Caki2 (cell line): ENCODE results near the gene ING3. TPM values are rescaled to one million over a fixed set of nuclear protein-coding genes. Genes with fewer than 3 reads are reported as not detected.

Experiments used
- DNase-seq: peaks from one replicate; pipeline ENCODE4 v3.0.0-alpha.2; 2015; ENCODE audit warnings: low read depth
- in situ Hi-C: cut with HindIII; loops from 2 replicates; pipeline ENCODE4 v1.10.0; 2016; ENCODE audit warnings: low sequenced_read_pairs, low pct_unique_long_range_greater_than_20kb, mixed read lengths
- total RNA-seq: library from RNA; depleted of rRNA; stranded (reverse); fragments of >200 nt; shearing (Covaris generic); gene quantifications from 2 replicates; pipeline ENCODE4 v1.2.3, GENCODE V29; 2014; ENCODE audit warnings: low replicate concordance

ING3 gene
- total RNA-seq, 1 experiment from 2014 or later: 13.2 TPM

DNA sequence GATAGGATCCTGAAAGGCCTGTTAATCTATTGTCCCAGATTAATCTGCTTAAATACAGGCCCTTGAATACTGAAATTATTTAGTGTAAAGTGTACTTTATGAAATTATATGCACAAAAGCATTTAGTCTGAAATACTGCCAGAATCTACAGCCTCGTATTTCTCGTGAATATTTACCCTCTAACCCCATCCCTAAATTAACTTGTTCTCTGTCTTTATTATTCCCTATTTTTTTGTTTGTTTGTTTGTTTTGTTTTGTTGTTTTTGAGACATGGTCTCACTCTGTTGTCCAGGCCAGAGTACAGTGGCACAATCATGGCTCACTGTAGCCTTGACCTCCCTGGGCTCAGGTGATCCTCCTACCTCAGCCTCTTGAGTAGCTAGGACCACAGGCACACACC is 35.3 kb downstream of the ING3 start:
- in situ Hi-C loops: no loop called here
- no peak for DNase-seq

DNA sequence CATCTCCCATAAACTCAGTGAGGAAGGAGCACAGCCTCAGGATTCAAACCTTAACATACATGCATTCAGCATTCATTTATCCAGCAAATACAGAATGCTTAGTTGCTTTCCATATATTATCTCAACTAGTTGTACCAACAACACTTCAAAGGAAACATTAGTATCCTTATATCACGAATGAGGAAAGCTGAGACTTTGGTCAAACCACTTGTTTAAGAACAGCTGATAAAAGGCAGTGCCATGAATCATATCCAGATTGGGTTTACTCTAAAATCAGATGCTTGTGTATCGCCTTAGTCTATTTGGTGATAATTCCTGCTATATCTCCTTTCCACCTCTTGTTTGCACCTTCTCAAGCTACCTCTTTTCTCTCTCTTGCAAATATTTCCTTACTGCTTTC is 36.1 kb downstream of the ING3 start:
- no peak for DNase-seq

DNA sequence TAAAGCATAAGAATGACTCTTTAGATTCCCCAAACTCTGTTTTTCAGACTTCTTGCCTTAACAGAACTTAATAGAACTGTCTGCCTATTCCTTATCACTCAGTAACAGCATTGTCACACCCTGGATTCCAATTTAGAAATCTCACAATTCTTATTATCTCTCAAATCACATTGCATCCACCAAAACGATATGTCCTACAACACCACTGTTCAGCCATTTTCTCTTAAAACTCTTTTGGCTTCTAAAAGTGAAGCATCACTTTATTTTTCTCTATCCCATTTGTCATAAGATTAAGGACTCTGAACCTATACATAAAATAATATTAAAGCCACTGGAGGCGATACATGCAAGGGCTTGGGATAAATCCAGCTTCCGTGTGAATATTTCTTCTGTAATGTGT is 36.7 kb downstream of the ING3 start:
- in situ Hi-C loops: no loop called here
- DNase-seq: no peak

More for the DNA sequence above, 36.1 kb downstream of the ING3 start:
- in situ Hi-C loops: no loop called here

DNA sequence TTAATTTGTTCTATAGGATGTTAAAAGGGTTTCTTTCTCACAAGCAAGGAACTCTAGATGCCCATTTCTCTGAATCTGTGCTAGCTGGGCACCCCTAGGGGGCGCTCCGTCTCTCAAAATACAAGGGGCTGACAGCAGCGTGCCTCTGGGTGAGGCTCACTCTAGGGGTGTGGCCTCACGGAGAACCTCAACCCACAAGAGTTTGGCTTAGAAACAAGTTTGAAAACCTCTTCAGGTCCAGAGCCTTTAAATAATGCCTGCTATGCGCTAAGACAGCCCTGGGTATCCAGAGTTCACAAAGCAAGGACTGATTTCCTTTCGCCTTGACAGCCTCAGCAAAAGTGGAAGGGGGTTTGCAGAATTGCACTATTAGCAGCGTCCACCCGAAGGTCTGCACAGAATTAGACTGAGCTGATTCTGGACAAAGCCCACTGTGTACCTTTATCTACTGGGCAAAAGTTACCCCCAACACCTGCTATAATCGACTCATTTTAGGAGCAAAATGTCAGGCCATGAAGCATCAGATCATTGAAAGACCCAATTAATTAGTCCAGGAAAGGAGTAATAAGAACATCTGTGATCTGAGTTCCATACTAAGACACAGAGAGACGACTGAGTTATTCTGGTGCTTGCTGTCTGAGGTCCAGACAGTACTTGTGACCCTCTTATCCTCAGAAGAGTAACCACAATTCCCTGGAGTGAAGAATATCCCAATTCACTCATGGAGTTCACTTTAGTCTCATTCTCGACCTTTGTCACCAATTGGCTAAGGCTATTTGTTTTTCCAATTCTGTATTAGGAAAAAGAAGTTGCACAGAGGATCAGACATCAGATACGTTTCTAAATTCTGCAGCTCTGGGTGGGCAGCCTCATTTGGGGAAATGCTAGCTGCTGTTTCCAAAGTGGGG is 37.4 kb downstream of the ING3 start:
- in situ Hi-C loops: no loop called here
- peak; percentile 60 for DNase-seq

DNA sequence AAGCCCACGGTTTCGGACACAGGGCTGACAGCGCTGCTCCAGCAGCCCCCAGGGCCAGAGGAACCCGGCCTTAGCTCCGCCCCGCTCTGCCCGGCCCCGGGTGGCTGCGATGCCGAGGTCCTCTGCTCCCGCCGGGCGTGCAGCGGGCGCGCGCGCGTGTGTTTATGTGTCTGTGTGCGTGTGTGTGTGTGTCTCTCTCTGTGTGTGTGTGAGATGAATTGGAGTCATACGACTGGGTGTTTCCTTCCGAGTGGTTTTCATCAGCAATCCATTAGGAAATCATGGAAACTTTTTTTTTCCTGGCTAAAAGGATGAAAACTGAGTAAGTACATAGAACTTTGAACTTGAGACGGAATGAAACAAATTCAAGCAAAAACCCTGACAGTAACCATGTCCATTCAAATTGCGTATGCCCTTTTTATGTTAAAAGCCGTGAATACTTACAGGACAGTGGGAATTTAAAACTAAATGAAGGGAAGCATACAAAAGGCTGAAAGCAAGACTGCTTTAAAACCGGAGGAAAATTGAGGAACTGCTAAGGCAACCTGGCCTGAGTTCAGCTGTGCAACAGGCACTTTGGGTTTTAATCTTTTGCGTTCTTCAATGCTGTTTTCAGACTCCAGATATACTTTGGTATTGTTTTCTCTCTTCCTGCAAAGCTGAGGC is 38.1 kb downstream of the ING3 start, which contains the start of gene CPED1:
Gene CPED1, plus strand, starts transcription at position 121 of the 666 bp plus-strand sequence. CDS start 911 bp downstream, outside the sequence.
- in situ Hi-C loops: no loop called here
- peak; percentile 14 for DNase-seq

DNA sequence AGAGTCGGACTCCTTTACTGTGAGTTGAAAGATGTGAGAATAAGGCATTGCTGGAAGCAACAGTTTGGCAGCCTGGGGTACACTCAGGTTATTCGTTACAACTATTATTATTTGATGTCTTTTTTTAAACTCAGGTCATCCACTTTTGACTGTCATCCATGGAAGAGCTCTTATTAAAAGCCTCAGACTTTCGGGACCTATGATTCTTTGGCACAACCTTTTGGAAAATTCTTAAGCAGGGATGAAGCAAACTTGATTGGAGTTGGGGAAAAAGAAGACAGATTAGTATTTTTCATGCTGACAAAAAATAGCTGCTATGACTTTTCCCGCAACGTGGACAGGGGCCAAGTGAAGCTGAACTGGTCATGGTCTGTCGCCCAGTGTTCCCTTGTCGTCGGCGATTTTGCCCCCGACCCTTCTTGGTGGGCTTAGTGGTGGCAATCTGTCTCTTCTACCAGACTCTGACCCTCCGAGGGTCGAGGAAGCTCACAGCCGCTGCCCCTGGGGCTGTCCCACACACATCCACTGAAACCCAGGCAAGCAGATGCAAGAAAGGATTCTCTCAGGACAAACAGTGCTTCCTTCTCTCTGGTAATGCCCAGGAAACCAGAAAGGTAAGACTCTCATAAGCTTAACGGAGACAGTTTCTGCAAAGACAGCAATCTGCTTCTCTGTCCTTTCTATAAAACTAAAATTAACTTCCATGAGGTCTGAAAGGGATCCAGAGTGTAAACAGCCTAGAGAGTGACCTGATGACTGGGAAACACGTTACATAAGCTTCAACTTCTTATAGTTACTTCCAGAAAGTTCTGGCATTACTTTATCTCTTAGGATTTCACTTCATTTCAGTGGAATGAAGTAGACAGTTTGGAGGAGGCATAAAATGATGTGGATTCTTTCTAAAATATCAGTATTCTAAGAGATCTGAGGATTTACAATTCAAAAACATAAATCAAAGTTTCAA is 39.0 kb downstream of the ING3 start:
- no peak for DNase-seq
- in situ Hi-C loops: no loop called here

DNA sequence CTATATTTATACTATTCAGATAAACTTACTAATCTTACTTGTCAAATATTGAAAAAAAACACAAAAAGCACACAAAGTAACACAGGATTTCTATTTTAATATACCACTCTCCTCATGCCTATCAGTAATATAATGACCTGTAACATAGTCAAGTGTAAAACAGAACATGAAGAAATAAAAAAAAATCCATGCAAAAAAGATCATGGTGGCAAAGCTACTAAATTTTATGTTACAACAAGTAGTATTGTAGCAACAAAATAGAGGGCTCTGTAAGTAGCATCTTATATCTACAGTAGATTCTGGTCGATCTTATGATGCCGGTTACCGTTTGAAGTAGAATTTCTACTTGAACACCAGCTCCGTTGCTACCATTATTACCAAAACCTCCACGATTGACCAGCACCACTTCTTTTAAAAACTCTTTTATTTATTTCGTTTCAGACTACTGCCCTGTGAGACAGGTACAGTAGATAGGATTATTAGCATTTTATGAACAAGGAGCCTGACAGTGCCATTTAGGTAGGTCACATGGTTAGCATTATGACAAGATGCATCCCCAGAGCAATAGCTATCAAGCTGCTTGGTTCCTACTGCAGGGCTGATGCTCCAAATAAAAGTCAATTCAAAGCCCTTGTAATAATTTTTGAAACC is 40.0 kb downstream of the ING3 start:
- no peak for DNase-seq
- in situ Hi-C loops: no loop called here

DNA sequence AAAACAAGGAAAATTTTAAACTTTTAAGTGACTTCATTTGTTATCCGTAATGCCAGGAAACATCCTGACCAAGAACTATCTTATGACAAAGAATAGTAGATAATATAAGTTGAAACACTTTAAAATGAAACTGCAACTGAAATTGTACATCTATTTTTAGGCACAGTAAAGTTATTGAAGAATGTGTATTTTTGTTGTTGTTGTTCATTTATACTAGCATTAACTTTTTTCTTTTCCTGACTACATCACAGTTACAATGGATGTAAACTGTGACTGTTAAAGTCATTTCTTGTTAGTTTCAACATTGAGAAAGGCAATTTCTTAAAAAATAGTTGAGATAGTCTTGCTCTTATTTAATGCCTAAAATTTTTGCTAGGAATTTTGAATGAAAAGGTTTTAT is 40.6 kb downstream of the ING3 start:
- in situ Hi-C loops: no loop called here

DNA sequence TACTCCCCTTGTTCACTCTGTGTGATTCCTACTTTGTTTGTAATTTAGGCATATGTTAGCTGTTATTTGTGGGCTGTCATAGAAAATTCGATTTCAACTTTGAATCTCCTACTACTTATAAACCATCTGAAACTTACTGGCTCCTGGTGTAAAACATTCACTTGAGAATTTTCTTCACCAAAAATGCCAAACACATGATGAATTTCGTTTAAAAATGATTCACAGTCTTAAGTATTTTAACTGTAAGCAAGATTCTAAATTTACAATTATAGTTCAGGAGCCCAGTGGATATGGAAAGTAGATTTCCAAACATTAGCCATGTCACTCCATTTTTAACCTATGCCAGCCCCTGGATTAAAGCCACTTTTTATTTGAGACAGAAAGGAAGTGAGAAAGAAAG is 41.0 kb downstream of the ING3 start:
- DNase-seq: no peak
- in situ Hi-C loops: no loop called here

More for the DNA sequence above, 40.6 kb downstream of the ING3 start:
- no peak for DNase-seq

DNA sequence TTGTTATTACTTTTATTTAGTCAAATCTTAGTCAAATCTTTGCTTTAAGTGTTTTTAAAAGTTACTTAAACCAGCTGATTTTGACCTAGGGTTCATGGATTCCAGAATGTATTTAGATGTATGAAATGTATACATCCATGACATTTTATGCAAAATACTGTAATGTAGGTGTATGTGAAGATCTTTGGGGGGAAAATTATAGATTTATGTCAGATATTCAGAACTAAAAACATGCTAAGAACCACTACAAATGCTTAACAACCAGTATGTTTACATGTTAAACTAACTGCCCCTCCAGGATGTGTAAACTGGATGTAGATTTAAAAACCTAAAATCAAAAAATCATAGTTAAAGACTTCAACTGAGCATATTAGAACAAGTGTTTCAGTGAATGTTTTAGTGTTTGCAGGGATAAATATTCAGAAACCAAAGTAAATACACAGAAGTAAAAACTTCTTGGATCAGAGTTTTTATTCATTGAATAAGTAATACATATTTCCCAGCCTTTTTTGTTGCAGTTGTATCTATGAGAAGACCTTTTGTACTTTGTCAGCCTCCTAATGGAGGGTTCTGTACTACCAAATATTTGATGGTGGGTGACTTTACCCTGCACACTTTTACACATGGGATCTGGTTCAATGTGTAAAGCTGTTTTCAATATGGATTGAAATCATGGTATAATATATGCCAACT is 41.8 kb downstream of the ING3 start:
- in situ Hi-C loops: no loop called here
- no peak for DNase-seq

DNA sequence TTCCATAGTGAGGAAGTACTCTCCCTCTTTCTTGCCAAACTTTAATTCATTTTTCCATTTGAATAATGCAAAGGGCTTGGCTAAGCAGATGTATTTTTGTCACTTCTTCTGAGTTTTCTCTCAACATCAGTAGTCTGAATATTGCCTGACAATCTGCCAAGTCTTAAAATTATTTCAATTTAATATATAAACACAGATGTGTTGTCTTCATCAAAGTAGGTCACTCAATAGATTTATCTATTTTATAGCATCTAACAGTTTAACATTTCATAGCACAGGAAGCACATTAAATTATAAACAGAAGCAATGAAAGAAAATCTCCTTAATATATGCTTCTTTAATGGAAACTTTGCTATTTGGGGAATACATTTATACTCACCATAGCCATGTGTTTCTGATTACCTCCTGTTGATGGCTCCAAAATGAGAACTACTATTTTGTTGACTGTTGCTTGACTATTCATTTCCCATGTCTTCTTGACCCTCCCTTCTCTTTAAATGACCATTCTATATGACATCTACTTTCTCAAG is 42.5 kb downstream of the ING3 start:
- no peak for DNase-seq
- in situ Hi-C loops: no loop called here

DNA sequence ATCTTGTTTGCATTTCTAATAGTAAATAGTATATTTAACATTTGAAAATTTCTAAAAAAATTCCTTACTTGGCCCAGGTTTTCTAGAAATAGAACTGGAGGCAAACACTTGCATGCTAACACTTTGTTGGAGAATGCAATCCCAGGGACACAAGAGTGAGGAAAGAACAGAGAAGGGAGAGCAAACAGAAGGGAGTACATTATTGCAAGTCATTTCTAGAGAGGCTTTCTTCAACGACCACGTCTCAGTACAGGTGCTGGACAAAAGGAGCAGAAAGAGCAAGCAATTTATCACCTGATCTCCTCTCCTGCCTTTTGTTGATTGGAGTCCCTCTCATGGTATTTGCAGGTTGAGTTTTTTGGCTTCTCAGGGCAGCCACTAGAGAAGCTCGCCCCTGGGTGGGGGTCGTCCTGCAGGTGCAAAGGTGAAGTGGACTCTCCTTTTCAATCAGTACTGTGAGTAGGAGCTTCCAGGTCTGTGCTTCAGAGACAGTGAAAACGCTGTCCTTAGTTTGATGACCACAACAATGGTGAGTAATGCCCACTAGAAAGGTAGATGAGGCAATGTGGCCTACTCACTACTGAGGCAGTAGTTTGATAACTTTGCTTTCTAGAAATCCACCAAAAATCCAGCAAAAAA is 43.1 kb downstream of the ING3 start:
- in situ Hi-C loops: no loop called here
- DNase-seq: no peak

DNA sequence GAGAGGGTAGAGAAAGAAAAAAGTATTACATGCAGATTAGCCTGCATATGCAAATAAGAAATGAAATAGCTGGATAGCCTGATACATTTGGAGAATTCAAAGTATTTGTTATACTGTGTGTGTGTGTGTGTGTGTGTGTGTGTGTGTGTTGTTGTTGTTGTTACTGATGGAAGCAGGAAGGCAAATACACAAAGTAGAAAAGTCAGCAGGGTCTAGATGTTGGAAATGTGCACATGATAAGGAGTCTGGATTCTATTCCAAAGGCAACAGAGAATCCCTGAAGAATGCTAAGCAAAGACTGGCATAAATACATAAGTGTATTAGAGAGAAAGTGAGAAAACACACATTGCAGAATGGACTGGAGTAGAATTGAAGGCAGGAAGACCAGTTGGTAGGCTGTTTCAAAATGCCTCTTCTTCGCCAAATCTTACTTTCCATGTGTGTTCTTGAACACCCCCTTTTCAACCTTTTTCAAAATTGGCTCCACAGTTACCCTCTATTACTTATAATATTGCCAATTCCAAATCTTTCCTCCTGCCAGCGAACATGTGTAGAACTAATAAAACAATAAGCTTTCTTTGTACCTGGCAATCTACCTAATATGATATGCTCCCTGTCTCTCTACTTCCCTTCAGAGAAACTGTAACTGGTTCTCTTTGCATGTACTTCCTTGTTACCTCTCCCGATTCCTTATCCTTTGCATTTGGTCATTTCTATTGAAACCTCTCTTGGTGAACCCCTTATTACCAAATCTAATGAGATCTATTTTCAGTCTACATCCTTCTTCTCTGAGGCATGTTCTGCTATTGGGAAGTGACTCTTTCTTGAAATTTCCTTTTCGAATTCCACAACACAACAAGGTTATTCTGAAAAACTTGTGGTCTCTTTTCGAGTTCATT is 44.2 kb downstream of the ING3 start:
- in situ Hi-C loops: no loop called here
- no peak for DNase-seq

DNA sequence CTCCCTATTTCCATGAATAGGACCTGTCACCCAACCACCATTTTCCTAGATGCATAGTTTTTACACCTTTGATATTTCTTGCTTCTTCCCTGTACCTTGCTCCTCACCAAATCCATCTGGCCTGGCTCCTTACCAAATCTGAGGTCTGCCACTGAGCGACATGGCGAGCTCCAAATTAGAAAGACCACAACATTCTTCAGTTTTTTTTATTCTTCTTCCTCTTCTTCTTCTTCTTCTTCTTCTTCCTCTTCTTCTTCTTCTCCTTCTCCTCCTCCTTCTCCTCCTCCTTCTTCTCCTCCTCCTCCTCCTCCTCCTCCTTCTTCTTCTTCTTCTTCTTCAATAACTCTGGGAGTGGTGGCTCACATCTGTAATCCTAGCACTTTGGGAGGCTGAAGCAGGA is 45.1 kb downstream of the ING3 start:
- in situ Hi-C loops: no loop called here
- no peak for DNase-seq

DNA sequence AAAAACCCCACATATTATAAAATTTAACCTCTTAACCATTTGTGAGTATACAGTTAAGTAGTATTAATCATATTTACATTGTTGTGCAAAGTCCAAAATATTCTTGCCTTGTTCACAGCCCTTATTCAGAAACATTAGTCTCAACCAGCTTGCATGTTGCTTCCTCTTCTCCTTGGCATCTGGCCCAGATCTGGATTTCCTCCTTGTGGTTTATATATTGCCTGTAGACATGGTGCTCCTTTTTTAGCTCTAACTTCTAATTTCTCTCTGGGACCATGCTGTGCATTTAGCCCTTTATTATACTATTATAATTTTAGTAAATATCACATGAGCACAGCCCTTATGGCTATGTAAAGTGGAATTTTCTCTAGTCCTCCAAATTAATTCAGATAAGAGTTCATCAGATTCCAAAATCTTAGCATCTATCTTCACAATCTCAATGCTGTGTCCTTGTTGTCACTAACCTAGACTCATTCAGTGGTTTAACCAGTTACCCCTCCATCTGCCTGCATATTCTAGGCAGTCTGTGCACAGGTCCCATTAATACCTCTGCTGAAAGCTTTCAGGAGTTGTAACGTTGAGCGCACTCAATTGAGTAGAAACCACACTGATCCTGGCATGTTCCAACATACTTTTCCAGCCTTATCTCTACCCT is 45.9 kb downstream of the ING3 start:
- no peak for DNase-seq
- in situ Hi-C loops: no loop called here

DNA sequence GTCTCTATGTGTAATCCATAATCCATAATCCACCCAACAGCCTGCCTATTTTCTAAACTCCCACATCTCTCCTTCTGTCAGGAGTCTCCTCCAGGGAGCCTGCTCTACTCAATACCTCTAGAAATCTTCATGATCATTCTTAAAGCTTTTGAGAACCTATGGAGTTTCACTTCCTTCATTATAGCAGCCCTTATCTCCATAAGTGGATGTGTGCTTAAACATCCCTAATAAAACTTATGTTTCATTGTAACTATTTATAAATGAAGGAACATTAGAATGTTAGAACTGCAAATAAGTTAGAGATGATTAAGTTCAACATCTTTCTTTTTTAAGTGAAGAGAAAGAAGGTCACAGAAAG is 46.4 kb downstream of the ING3 start:
- in situ Hi-C loops: no loop called here
- no peak for DNase-seq
